Measurements from ENCODE around the gene RND2.

- no peak for TF ChIP-seq CTCF (IDR thresholded peaks at IDR 0.05)
- TF ChIP-seq POLR2AphosphoS5 (IDR thresholded peaks at IDR 0.05; ENCODE audit: low read depth, low read length), result no peak
Observed at GRCh38 chr17:43015579-43015978, 9.5 kb upstream of the RND2 start.
